Right lung (tissue), 5 donors: Measurements from ENCODE around the gene RHOBTB1. TPM values are rescaled to one million over a fixed set of nuclear protein-coding genes. Genes with fewer than 3 reads are reported as not detected.

Source experiments
- DNase-seq, 2 donors: peaks; one replicate each; pipeline ENCODE4 v3.0.0-alpha.2; 2013
- polyA plus RNA-seq, 5 donors: library from polyadenylated mRNA; unstranded; fragments of 120-200 nt; gene quantifications; one replicate each; pipeline versions ENCODE4 v1.2.1 to v1.2.3, GENCODE V29; 2013; ENCODE audit warnings: inconsistent platforms in 1 of 5, low replicate concordance in 1 of 5; ENCODE audit not compliant: insufficient read length in 5 of 5, insufficient read depth in 1 of 5

RHOBTB1 gene
- polyA plus RNA-seq, 5 donors = 41.7 to 55.4 (median 49.5) TPM

- peak; percentile 83 to 88 for DNase-seq
These were observed 498 bp downstream of the RHOBTB1 start for GRCh38 chr10:60943316-60944057.

- DNase-seq = peak; percentile 54 to 70
These were observed 1.1 kb downstream of the RHOBTB1 start for GRCh38 chr10:60942788-60943315.

- DNase-seq = no peak
These were observed 1.7 kb downstream of the RHOBTB1 start for GRCh38 chr10:60942134-60942787.

- DNase-seq = no peak
These were observed 3.5 kb downstream of the RHOBTB1 start for GRCh38 chr10:60940446-60940845.

- no peak for DNase-seq
These were observed 6.0 kb downstream of the RHOBTB1 start for GRCh38 chr10:60937784-60938654.

- no peak for DNase-seq
These were observed 7.0 kb downstream of the RHOBTB1 start for GRCh38 chr10:60937022-60937421.

- no peak for DNase-seq
These were observed 9.5 kb downstream of the RHOBTB1 start for GRCh38 chr10:60934215-60935175.

- DNase-seq = no peak
These were observed 11.2 kb downstream of the RHOBTB1 start for GRCh38 chr10:60932756-60933155.

GRCh38 chr10:60930237-60930636 is 13.7 kb downstream of the RHOBTB1 start:
- DNase-seq = no peak

GRCh38 chr10:60921633-60922032 is 22.4 kb downstream of the RHOBTB1 start:
- no peak for DNase-seq

- no peak for DNase-seq
These were observed 23.5 kb downstream of the RHOBTB1 start for GRCh38 chr10:60920479-60920878.

GRCh38 chr10:60919551-60919950 is 24.4 kb downstream of the RHOBTB1 start:
- no peak for DNase-seq

GRCh38 chr10:60917331-60918280 is 26.4 kb downstream of the RHOBTB1 start:
- DNase-seq = no peak

GRCh38 chr10:60916025-60916424 is 28.0 kb downstream of the RHOBTB1 start:
- DNase-seq = no peak

- no peak for DNase-seq
These were observed 29.3 kb downstream of the RHOBTB1 start for GRCh38 chr10:60914690-60915141.

- DNase-seq = no peak
These were observed 30.3 kb downstream of the RHOBTB1 start for GRCh38 chr10:60913657-60914056.

GRCh38 chr10:60913071-60913470 is 30.9 kb downstream of the RHOBTB1 start:
- DNase-seq = no peak

- no peak for DNase-seq
These were observed 32.3 kb downstream of the RHOBTB1 start for GRCh38 chr10:60911715-60912114.

- no peak for DNase-seq
These were observed 32.8 kb downstream of the RHOBTB1 start for GRCh38 chr10:60911216-60911615.

- DNase-seq = peak; percentile 42 to 45
These were observed 33.4 kb downstream of the RHOBTB1 start for GRCh38 chr10:60910543-60910942.
